Measurements from ENCODE around the gene STAB1. TPM values are rescaled to one million over a fixed set of nuclear protein-coding genes. Genes with fewer than 3 reads are reported as not detected.

STAB1 gene
- polyA plus RNA-seq, 2 of the 4 experiments (the other 2 are of a cell fraction), result not detected

DNA sequence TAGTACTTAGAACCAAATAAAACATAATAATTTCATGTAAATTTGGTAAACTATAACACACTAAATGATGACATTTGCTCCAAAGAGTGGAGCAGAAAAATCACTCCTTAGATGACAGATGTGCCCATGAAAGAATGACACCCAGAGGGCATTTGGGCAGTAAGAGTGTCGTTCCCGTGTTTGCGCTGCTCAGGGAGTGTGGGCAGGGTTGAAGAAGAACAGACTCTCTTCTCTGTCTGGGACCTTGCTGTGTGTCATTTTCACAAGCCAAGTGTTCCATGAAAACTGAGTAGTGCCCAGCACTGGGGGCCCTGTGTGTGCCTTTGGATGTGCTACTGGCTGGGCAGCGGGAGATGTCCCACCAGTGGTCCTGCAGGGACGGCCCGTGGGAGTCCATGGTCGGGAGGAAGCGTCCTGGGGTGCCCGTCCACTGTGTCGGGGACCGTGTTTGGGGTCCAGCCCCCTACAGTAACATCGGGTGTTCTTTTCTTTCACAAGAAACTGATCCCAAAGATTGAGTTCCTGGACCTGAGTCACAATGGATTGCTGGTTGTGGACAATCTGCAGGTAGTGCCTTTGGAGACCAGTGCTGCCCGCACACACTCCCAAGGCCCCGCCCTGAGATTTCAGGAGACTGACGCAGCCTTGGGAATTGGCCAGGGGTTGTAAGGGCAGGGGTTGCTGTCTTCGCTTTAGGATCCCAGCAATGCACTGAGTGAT, 17.9 kb upstream of the STAB1 start (continued):
- TF ChIP-seq, protein P1, sequence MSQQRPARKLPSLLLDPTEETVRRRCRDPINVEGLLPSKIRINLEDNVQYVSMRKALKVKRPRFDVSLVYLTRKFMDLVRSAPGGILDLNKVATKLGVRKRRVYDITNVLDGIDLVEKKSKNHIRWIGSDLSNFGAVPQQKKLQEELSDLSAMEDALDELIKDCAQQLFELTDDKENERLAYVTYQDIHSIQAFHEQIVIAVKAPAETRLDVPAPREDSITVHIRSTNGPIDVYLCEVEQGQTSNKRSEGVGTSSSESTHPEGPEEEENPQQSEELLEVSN (IDR thresholded peaks at IDR 0.05; ENCODE audit: borderline replicate concordance, low read depth), result no peak
- no peak for TF ChIP-seq MAZ (IDR thresholded peaks at IDR 0.05; ENCODE audit: borderline replicate concordance, low read depth, low read length)
- no peak for TF ChIP-seq ZC3H11A (IDR thresholded peaks at IDR 0.05)
- no peak for TF ChIP-seq POLR2A (IDR thresholded peaks at IDR 0.05; ENCODE audit: low read length)

DNA sequence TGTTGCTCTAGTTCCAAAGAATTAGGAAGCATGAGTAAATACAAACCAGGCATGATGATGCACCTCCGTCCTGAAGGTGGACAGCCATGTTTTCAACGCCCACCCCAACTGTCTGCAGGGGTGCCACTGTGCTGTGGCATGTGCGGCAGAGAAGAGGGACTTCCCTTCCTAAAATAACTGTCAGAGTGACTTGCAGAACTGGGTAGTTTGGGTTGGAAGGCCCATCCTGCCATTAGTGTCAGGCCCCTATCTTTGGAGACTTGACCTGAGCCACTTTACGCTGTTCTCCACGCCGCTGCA, 17.4 kb upstream of the STAB1 start:
- CTCF ChIA-PET, result no interaction called here
- H3K9me3 ChIP-seq, result no peaks in the 10 kb centered on the region
- WGBS (ENCODE audit: missing lambda C conversion rate), result 92% methylated on average over 5 of the region's 6 CpGs
- no peak for DNase-seq (ENCODE audit: low read depth in 1 of 2, low spot score in 1 of 2)
- H3K4me3 ChIP-seq, result no peak overlapping the region
- H3K4me1 ChIP-seq, result no peaks in the 10 kb centered on the region
- no peak for ATAC-seq
- FAIRE-seq, result no peak
- POLR2A ChIA-PET, result no interaction called here
- H3K27ac ChIP-seq, result no peak overlapping the region
- TF ChIP-seq EHMT2 (IDR thresholded peaks at IDR 0.05; ENCODE audit: low read depth) (no peak), POLR2AphosphoS2 (conservative IDR thresholded peaks at IDR 0.05; ENCODE audit: low read length) (no peak), ZFP36 (IDR thresholded peaks at IDR 0.05; ENCODE audit: borderline replicate concordance, partially characterized antibody) (no peak), MAZ (IDR thresholded peaks at IDR 0.05; ENCODE audit: borderline replicate concordance, low read depth, low read length) (no peak), KDM1A (IDR thresholded peaks at IDR 0.05; ENCODE audit: low read depth) (no peak), HOXB13 (CRISPR knock-in tag; IDR thresholded peaks at IDR 0.05; ENCODE audit: low read depth) (no peak), SMC3 (IDR thresholded peaks at IDR 0.05) (no peak), BHLHE40 (IDR thresholded peaks at IDR 0.05; ENCODE audit: low read depth, low read length) (no peak), TFCP2L1 (CRISPR knock-in tag; IDR thresholded peaks at IDR 0.05) (no peak), KDM5A (IDR thresholded peaks at IDR 0.05) (no peak)
- TF ChIP-seq, protein P2, sequence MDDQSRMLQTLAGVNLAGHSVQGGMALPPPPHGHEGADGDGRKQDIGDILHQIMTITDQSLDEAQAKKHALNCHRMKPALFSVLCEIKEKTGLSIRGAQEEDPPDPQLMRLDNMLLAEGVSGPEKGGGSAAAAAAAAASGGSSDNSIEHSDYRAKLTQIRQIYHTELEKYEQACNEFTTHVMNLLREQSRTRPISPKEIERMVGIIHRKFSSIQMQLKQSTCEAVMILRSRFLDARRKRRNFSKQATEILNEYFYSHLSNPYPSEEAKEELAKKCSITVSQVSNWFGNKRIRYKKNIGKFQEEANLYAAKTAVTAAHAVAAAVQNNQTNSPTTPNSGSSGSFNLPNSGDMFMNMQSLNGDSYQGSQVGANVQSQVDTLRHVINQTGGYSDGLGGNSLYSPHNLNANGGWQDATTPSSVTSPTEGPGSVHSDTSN (IDR thresholded peaks at IDR 0.05), result no peak
- TF ChIP-seq, protein P3, sequence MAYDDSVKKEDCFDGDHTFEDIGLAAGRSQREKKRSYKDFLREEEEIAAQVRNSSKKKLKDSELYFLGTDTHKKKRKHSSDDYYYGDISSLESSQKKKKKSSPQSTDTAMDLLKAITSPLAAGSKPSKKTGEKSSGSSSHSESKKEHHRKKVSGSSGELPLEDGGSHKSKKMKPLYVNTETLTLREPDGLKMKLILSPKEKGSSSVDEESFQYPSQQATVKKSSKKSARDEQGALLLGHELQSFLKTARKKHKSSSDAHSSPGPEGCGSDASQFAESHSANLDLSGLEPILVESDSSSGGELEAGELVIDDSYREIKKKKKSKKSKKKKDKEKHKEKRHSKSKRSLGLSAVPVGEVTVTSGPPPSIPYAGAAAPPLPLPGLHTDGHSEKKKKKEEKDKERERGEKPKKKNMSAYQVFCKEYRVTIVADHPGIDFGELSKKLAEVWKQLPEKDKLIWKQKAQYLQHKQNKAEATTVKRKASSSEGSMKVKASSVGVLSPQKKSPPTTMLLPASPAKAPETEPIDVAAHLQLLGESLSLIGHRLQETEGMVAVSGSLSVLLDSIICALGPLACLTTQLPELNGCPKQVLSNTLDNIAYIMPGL (CRISPR knock-in tag; IDR thresholded peaks at IDR 0.05; ENCODE audit: borderline replicate concordance), result no peak
- TF ChIP-seq, protein P4, sequence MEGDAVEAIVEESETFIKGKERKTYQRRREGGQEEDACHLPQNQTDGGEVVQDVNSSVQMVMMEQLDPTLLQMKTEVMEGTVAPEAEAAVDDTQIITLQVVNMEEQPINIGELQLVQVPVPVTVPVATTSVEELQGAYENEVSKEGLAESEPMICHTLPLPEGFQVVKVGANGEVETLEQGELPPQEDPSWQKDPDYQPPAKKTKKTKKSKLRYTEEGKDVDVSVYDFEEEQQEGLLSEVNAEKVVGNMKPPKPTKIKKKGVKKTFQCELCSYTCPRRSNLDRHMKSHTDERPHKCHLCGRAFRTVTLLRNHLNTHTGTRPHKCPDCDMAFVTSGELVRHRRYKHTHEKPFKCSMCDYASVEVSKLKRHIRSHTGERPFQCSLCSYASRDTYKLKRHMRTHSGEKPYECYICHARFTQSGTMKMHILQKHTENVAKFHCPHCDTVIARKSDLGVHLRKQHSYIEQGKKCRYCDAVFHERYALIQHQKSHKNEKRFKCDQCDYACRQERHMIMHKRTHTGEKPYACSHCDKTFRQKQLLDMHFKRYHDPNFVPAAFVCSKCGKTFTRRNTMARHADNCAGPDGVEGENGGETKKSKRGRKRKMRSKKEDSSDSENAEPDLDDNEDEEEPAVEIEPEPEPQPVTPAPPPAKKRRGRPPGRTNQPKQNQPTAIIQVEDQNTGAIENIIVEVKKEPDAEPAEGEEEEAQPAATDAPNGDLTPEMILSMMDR (IDR thresholded peaks at IDR 0.05), result no peak
- TF ChIP-seq, protein P1 (IDR thresholded peaks at IDR 0.05; ENCODE audit: borderline replicate concordance, low read depth), result no peak
- H3K4me2 ChIP-seq, result no peak overlapping the region

DNA sequence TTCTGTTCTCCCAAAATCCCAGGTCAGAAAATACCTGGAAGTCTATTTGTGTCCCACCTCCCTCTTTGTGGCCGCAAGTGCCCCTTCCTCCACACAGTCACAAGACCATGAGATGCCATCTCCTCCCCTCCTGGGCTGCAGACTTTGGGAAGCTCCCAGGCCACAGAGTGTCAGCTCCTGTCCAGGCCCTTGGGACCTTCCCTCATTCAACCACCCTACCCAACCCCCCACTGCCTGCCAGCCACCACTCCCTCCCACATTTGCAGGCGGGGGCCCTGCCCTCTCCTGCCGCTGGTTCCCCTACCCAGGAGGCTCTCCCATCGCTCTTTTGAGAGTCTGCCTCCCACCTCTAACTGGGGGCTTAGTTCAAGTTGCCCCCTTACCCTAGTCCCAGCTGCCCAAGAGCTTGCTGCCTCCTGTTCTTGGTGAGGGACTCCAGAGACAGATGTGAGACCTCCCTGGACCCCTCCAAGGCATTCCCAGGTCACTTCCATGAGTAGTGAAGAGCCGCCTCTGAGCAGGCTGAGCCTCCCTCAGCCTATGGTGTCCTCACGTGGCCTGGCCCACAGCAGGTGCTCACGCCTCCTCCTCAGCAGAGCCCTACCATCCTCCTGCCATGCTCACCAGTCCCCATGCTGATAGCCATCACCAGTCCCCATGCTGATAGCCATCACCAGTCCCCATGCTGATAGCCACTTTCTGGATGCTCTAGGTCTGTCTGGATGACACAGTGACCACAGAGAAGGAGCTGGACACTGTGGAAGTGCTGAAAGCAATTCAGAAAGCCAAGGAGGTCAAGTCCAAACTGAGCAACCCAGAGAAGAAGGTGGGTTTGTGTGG, 15.9 kb upstream of the STAB1 start:
- no peak for ATAC-seq
- no peak overlapping the region for H3K4me2 ChIP-seq
- no peak overlapping the region for H3K4me3 ChIP-seq
- no peaks in the 10 kb centered on the region for H3K9me3 ChIP-seq
- ChIA-PET POLR2A (no interaction called here), CTCF (no interaction called here)
- DNase-seq (ENCODE audit: low read depth in 1 of 2, low spot score in 1 of 2), result no peak
- no peak overlapping the region for H3K27ac ChIP-seq
- no peak for FAIRE-seq
- whole genome bisulfite sequencing (ENCODE audit: missing lambda C conversion rate), result 93% methylated on average over 5 of the region's 7 CpGs
- H3K4me1 ChIP-seq, result no peaks in the 10 kb centered on the region
- TF ChIP-seq CEBPB (IDR thresholded peaks at IDR 0.05) (no peak), KDM1A (IDR thresholded peaks at IDR 0.05; ENCODE audit: low read depth) (no peak), TFCP2L1 (CRISPR knock-in tag; IDR thresholded peaks at IDR 0.05) (no peak), RAD21 (conservative IDR thresholded peaks at IDR 0.05 in 1 of 2, IDR thresholded peaks at IDR 0.05 in 1 of 2) (no peak)
